Measurements from ENCODE around the gene POLR2L.

Gene POLR2L

DNA sequence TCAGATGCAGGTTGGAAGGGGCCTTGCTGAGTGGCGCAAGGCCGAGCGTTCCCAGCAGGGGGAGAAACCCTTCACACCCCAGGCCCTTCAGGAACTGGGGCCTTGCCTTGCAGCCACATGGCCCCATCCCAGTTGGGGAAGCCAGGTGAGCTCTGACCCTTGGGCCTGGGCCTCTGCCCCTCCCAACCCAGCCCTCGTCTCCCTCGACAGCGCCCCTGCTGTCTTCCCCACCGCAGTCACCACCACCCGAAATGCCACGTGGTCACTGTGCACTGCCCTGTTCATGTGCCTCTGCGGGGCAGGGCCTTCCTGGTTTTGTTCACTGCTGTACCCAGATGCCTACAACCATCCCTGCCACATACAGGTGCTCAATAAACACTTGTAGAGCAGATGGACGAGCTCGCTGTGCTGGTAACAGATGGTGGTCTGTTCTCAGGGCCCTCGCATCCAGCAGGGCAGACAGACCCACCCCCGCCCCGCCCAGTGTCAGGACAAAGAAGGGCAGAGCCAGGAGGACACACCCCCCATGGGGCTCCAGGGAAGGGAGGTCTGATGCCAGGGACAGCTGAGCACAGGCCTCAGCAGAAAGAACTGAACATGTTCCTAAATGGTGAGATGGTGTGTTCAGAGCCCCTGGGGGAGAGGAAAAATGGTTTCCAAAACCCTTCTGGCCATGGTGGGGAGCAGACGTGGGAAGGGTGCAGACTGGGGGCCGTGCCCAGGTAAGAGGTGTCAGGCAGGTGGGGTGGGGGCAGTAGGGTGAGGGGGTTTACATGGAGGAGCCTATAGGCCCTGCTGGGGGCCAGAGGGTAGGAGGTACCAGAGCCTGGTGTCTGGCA lies 3.7 kb downstream of the POLR2L start:
- no peak for DNase-seq (ENCODE audit: low spot score)

DNA sequence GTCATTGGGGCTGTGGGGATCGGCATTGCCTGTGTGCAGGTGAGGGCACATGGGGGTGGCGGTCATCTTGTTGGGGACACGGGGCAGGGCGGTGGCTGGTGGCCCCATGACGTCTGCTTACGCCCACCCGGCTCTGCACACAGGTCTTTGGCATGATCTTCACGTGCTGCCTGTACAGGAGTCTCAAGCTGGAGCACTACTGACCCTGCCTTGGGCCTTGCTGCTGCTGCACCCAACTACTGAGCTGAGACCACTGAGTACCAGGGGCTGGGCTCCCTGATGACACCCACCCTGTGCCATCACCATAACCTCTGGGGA lies 4.4 kb downstream of the POLR2L start:
- DNase-seq (ENCODE audit: low spot score) = no peak

DNA sequence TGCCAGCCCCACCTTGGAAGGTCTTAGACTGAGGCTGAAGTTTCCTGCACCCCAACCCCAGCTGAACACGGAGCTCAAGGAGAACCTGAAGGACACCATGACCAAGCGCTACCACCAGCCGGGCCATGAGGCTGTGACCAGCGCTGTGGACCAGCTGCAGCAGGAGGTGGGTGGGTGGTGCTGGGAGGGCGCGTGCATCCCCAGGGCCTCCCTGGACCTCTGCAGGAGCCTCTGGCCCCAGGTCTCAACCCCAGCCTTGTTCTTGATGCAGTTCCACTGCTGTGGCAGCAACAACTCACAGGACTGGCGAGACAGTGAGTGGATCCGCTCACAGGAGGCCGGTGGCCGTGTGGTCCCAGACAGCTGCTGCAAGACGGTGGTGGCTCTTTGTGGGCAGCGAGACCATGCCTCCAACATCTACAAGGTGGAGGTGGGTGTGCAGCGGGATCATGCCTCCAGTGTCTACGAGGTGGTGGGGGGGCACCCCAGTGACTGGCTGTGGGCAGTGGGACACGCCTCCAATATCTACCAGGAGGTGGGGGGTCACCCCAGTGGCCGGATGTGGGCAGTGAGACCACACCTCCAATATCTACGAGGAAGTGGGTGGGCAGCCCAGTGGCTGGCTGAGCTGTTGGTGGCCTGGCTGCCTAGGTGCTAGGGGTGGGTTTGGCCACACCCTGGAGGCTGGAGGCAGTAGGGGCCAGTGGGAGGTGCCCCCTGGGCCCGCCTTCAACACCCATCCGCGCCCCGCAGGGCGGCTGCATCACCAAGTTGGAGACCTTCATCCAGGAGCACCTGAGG lies 4.9 kb downstream of the POLR2L start:
- no peak for DNase-seq (ENCODE audit: low spot score)

DNA sequence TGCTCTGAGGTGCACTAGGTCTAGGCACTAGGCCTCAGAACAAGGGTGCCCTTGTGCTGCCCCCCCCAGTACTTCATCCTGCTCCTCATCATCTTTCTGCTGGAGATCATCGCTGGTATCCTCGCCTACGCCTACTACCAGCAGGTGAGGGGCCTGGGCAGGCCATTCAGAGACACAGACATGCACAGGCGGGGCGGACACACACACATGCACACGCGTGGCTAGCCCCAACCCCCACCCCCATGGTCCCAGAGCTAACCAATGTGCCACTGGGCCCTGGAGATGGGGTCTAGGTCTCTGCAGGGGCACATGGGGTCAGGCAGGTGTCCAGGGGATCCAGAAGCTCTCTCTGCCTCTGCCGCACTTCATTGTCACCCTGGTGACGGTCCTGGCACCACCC lies 5.6 kb downstream of the POLR2L start:
- no peak for DNase-seq (ENCODE audit: low spot score)

DNA sequence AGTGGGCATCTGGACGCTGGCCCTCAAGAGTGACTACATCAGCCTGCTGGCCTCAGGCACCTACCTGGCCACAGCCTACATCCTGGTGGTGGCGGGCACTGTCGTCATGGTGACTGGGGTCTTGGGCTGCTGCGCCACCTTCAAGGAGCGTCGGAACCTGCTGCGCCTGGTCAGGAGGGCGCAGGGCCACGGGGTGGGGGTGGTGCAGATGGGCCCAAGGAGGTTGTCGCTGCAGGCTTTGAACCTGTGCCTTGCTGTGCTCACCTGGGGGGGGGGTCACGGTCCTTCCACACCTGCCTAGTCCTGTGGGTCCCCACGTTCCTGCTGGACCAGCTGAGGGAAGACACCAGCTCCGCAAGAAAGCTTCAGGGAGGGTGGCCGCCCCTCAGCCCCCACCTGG lies 6.1 kb downstream of the POLR2L start:
- no peak for DNase-seq (ENCODE audit: low spot score)

DNA sequence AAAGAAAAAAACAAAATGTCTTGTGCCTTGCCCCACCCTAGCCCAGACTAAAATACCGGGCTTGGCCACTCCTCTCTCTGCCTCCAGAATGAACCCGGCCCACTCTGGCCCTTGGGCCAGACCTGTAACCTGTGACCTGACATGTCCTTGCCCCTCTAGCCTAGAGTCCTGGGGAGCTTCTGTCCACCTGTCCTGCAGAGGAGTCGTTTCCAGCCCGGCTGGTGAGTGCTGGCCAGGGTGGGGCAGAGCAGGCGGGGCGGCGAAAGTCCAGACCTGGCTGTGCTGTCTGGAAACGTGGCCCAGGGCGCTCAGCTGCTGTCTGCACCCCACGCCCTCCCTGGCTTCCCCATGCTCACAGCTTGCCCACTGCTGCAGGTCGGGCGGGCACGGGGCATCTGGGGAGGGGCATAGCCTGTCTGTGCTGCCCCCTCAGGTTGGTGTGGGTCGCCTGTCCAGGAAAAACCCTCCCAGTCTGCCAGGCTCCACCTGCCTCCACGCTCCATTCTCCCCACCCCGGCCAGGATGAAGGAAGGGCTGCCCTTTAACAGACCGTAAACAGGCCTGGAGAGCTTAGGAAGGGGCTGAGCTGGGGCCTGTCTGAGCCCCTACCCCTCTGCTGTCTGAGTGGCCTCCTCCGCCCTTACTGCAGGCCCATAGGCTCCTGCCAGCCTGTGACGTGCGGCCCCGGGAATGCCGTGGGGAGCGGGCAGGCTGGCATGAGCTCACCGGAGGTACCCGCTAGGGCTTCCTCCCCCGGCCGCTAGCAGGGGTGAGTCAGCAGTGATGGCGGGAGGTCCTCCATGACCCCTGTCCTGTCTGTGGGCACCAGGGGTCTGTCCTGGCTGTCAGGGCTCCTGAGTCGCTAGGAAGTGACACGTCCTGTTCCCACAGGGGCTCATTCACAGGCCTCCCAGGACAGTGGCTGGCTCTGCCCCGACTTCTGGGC lies 7.7 kb downstream of the POLR2L start:
- no peak for DNase-seq (ENCODE audit: low spot score)

DNA sequence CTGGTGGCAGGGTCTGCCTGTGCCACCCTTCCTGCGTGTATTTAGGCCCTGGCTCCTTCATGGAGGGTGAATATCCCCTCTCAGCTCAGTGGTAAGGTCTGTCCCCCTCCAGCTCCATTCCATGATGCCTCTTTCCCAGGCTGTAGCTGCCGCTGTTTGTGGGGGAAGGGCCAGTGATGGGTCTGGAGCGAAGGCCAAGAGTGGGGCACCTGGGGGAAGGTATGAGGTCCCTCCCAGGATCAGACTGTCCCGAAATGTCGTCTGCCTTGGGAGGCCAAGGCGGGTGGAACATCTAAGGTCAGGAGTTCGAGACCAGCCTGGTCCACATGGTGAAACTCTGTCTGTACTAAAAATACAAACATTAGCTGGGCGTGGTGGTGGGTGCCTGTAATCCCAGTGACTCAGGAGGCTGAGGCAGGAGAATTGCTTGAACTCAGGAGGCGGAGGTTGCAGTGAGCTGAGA lies 8.4 kb downstream of the POLR2L start:
- DNase-seq (ENCODE audit: low spot score) = no peak

DNA sequence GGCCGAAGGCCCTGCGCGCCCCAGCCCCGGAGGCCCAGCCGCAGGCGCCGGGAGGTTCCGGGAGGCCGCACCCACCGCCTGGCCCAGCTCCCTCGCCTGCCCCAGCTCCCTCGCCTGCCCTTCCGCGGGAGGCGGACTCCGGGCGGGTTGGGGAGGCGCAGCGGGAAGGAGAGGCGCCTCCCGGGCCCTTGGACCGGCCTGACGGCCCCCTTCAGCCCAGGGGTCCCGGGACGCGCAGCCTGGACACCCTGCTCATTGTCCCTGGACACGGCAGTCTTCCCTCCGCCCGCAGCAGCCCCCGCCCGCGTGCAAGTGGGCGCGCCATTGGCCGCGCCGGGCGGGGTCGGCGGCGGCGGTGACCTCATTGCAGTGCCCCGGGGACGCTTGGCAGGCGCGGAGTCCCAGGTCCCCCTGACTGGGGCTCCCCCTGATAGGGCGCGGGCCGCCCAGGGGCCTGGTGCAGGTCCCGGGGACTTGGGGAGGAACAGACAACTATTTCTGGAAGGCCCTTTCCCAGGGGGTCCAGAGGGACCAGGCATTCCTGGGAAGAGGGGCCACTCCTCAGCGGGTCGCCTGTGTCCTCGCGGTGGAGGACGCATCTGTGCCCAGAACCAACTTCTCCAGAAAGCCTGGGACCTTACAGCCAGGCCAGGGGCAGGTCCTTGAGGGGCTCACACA lies 9.1 kb downstream of the POLR2L start:
- DNase-seq (ENCODE audit: low spot score) = no peak

DNA sequence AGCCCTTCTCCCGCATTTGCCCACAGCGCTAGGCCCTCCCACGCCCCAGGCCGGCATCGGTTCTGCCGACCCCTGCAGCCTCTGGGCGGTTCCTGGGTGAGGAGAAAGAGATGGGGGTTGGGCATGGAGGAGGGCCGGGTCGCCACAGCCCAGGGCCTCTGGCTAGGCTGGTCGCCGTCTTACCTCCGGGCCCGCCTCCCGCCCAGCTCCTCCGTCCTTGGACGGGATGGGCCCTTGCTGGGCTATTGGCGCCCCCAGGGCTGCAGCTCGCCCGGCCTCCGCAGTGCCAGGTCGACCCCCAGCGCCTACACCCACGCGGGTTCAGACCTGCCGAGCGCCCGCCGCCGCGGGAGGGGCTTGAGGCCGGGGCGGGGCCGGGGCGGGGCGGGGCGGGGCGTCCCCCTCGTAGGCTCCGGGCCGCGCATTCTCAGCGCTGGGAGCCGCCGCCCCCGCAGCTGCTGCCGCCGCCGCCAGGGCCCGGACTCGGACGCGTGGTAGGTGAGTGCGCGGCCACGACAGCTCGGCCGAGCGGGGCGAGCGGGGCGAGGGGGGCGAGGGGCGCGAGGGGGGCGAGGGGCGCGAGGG lies 9.7 kb downstream of the POLR2L start, which contains the start of gene CD151:
CD151 (plus strand) TSS at position 424 of the 585 bp plus-strand sequence. CDS start 3,118 bp downstream, outside the sequence.
- no peak for DNase-seq (ENCODE audit: low spot score)

DNA sequence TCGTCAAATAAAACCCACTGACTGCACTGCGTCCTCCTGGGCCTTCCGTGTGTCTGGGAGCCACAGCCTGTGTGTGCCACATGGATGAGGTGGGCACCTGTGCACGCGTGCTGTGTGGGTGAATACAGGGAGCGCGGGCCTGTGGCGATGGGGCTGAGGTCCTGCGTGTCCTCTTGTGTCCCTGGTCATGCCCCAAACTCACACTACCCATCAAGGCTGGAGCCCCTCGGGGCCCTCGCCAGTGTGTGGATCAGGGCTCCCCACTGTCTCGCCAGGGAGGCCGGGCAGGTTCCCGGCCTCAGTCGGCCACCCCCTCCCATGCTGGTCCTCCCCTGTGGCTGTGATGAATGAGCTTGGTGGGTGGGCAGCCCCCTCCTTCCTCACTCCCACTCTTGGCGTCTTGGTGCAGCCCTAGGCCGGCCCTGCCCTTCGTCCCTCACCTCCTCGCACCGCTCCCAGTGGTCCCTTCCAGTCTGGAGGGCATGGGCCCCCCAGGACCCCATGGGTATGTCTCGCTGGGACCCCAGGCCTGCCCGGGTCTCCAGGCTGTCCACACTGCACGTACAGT lies 10.3 kb downstream of the POLR2L start:
- DNase-seq (ENCODE audit: low spot score) = no peak

DNA sequence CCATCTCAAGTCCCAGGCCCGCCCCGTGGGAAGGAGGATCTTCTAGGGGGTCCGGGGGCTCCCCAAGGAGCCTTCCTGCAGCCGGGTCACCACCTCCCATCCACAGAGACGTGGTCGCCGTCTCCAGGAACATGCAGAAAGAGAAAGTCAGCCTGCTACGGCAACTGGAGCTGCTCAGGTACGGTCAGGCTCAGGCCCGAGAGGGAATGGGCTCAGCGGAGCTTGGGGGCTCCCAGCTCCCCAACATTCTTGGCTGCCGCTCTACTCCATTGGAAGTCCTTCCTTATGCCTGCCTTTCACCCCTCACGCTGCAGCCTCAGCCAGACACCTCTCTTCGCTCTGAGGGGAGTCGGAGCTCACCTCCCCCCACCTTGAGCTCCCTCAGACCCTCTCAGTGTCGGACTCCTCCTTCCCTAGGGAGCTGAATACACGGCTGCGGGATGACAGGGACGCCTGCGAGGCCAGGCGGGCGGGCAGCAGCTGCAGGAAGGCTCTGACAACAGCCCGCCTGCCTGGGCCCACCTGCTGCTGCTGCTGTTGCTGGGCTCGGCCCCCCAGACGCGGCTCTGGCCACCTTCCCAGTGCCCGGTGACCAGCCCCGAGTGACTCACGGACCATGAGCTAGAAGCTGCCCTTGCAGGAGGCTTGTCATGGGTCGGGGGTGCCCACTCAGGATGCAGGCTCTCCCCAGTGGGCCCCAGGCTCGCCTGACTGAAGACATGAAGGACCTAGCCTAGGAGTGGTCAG lies 11.0 kb downstream of the POLR2L start:
- DNase-seq (ENCODE audit: low spot score) = no peak

DNA sequence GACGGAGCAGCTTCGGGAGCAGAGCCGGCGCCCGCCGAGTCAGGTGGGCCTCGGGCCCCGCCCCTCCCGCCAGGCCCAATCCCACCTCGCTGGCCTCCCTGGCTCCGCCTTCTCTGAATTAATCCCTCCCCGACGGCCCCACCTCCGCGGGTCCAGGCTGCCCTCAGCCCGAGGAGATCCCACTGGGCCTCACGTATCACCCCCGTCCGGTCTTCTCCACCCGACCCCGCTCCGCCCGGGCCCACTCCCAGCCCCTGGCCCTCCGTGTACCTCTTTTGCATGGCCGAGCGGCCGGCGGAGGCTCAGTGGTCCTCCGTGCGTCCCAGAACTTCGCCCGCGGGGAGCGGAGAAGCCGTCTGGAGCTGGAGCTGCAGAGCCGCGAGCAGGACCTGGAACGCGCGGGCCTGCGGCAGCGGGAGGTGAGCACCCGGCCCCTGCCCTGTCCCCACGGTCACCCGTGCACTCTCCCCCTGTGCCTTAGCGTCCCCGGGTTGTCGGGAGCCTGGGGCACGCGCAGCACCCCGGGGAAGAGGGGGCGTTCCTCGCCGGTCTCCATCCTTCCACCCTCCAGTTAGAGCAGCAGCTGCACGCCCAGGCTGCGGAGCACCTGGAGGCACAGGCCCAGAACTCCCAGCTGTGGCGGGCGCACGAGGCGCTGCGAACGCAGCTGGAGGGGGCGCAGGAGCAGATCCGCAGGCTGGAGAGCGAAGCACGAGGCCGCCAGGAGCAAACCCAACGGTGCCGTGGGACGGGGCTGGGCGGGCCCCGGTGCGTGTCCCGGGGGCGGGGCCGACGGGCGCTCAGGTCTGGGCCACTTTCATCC lies 11.8 kb downstream of the POLR2L start:
- no peak for DNase-seq (ENCODE audit: low spot score)

DNA sequence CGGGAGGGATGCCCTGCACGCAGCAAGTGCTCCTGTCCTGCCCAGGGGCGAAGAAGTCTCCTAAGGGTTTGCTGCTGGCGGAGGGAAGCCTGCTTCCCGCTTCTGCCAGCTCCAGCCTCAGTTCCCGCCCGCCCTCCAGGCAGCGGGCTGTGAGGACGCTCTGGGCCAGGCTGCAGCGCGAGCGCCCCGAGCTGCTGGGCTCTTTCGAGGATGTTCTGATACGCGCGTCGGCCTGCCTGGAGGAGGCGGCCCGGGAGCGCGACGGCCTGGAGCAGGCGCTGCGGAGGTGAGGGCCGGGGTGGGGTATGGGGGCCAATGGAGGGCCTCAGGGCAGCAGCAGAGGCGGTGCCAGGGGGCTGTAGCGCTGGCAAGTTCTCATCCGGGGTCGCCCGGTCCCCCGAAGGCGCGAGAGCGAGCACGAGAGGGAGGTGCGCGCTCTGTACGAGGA lies 12.5 kb downstream of the POLR2L start:
- DNase-seq (ENCODE audit: low spot score) = no peak

DNA sequence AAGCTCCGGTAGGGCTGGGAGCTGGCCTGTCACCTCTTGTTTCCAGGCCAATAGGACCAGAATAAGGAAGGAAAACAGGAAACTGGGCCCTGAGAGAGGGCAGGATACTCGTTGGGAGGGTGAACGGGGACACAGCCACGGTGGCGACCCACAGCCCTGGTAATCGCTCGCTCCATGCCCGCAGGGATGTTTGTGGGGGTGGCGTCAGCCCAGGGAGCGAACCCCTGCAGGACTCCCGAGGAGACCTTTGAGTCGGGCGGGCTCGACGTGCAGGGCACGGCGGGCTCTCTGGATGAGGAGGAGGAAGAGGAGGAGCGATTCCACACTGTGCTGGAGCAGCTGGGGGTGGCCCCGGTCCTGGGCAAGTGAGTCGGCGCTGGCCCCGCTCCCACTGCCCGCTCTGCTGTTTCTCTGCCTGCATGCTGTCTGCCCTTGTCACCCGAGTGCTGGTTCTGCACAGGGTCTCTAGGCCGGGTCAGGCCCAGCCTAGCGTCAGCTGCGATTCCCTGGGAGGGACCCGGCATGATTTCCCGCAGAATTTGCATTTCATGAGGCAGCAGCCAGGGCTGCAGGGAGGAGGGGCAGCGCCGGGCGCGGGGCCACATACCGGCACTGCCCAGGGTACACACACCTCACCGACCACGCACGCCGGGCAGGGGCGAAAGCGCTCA lies 13.0 kb downstream of the POLR2L start:
- no peak for DNase-seq (ENCODE audit: low spot score)

DNA sequence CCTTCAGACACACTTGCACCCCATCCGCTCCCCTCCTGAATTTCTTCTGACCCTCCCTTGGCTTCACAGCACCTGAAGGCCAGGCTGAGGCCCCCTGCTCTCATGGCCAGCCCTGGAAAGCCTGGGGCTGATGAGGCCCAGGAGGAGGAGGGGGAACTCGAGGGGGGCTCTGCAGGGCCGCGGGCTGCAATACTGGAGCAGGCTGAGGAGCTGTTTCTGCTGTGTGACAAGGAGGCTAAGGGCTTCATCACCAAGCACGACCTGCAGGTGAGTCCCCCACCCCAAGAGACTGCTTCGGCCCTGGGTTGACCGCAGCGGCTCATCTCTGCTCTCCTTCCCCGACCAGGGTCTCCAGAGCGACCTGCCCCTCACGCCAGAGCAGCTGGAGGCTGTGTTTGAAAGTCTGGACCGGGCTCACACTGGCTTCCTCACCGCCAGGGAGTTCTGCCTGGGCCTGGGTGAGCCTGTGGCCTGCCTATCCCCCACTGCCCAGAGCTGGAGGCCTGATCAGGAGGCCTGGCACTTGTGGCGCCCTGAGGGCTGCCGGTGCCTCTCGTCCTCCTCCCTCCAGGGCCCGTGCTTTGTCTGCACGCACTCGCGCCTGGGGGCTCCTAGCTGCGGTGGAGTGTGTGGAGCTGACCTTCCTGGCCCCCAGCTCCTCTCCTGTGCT lies 13.7 kb downstream of the POLR2L start:
- no peak for DNase-seq (ENCODE audit: low spot score)

DNA sequence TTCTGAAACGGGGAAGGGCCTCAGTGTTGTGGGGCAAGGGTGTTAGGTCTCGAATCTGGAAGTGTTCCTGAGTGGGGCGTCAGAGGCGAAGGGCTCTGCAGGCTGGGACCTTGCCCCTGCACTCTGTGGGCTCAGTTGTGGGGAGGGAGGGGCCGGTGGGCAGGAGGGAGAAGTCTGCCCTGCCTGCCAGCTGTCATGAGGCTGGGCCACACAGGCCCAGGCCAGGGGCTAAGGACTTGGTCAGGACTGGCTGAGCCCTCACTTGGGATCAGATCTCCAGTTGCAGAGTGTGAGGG lies 14.5 kb downstream of the POLR2L start, which contains the start of gene CRACR2B:
CRACR2B (plus strand) TSS at position 23 of the 296 bp plus-strand sequence. CDS start 689 bp downstream, outside the sequence.
- no peak for DNase-seq (ENCODE audit: low spot score)

DNA sequence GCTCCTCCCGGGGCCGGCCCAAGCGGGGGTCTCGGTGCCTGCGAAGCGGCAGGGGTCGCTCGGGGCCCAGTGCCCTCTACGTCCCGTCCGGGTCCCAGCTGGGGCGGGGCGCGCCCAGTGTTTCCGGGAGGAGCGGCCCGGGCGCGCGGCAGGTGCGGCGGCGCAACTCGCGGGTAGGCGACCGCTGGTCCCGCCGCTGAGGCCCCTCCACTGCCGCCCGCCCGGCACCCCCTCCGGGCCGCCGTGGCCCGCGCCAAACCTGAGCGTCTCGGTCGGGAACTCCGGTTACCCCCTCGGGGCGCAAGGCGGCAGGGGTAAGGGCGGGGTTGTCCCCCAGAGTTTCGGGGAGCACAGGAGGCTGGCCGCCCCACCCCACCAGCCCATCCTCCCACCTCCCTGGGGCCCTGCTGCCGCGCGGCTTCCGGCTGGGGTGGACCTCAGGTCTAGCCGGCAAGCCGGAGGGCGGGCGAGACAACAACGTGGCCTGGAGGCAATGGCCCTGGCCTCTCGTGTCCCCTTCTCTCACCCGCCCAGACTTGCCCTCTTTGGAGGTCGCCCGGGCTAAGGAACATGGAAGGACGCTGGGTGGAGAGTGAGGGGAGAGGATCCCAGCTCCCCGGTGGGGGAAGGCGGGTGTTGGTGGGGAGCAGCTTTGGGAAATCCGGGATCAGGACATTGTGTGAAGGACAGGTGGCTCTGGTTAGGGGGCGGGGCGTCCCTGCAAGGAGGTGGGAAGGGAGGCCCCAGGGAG lies 15.0 kb downstream of the POLR2L start:
- DNase-seq (ENCODE audit: low spot score) = no peak
